ENCODE measurements around the gene WFIKKN1. TPM values are rescaled to one million over a fixed set of nuclear protein-coding genes. Genes with fewer than 3 reads are reported as not detected.

WFIKKN1 gene
- total RNA-seq, 1 experiment from 2014 or later: 0.11 TPM

DNA sequence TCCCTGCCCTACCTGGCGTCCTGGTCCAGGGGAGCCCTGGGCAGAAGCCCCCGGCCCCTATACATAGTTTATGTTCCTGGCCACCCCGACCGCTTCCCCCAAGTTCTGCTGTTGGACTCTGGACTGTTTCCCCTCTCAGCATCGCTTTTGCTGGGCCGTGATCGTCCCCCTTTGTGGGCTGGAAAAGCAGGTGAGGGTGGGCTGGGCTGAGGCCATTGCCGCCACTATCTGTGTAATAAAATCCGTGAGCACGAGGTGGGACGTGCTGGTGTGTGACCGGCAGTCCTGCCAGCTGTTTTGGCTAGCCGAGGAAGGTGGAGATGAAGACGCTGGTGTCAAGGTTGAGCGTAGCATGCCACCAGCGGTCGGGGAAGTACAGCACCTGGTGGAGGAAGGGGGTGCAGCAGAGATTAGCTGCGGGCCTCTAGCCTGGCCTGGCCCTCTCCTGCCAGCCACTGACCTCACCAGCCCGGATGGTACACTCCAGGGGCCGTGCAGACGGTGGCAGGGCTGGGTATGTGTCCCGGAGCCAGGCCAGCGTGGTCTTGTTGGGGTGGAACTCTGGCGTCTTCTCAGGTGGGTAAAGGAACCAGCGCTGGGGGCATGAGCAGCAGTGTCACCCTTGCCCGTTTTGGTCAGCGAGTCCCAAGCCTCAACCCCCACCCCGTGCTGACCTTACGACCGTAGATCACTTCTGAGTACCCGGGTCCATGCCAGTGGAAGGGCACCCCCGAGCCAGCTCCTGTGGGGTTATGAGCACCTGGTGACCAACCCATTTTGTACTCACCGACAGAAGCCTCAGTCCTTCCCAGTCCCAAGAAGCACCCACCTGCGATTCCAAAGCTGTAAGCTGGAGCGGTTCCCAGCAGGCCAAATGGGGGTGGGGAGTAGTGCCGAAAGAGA, 52.0 kb downstream of the WFIKKN1 start:
- DNase-seq: no peak
- peak overlapping the region; percentile 78 for H3K4me3 ChIP-seq (ENCODE audit: low read length)
- H3K9me2 ChIP-seq (replicated peaks; ENCODE audit: low read length): no peaks in the 10 kb centered on the region
- peaks cover 26% of the 10 kb centered on the region for H3K4me1 ChIP-seq (ENCODE audit: insufficient read depth, low read length)
- no peak for ATAC-seq
- H3K36me3 ChIP-seq (ENCODE audit: low read depth, low read length): peaks cover 6% of the 10 kb centered on the region
- no peaks in the 10 kb centered on the region for H3F3A ChIP-seq (ENCODE audit: low read length, unreplicated experiment)
- H3K27me3 ChIP-seq (ENCODE audit: low read length): no peaks in the 10 kb centered on the region
- peak overlapping the region; percentile 68 for H3K9ac ChIP-seq (ENCODE audit: low read length)
- no peak for TF ChIP-seq EZH2phosphoT487 (IDR thresholded peaks at IDR 0.05; ENCODE audit: borderline replicate concordance, low read length)
- TF ChIP-seq, protein P1, sequence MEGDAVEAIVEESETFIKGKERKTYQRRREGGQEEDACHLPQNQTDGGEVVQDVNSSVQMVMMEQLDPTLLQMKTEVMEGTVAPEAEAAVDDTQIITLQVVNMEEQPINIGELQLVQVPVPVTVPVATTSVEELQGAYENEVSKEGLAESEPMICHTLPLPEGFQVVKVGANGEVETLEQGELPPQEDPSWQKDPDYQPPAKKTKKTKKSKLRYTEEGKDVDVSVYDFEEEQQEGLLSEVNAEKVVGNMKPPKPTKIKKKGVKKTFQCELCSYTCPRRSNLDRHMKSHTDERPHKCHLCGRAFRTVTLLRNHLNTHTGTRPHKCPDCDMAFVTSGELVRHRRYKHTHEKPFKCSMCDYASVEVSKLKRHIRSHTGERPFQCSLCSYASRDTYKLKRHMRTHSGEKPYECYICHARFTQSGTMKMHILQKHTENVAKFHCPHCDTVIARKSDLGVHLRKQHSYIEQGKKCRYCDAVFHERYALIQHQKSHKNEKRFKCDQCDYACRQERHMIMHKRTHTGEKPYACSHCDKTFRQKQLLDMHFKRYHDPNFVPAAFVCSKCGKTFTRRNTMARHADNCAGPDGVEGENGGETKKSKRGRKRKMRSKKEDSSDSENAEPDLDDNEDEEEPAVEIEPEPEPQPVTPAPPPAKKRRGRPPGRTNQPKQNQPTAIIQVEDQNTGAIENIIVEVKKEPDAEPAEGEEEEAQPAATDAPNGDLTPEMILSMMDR (conservative IDR thresholded peaks at IDR 0.05; ENCODE audit: low read depth, low read length): no peak
- no peak for TF ChIP-seq EZH2 (IDR thresholded peaks at IDR 0.05; ENCODE audit: low read length, unreplicated experiment)
- H2AFZ ChIP-seq (ENCODE audit: low read length): no peak overlapping the region
- POLR2A ChIA-PET (ENCODE audit: unreplicated experiment): no interaction called here
- BruUV-seq (replicated peaks): TSS peak; percentile 57
- no peaks in the 10 kb centered on the region for H3K9me3 ChIP-seq (ENCODE audit: low read length)
- intact Hi-C loops (cut with micrococcal nuclease): no loop called here
- peaks cover 35% of the 10 kb centered on the region for H3K79me2 ChIP-seq (ENCODE audit: low read length)
- CTCF ChIA-PET: no interaction called here
- peak overlapping the region; percentile 53; the same call in 1 of the 2 replicates for H3K27ac ChIP-seq (ENCODE audit: low read length)
- peaks cover 10% of the 10 kb centered on the region; the same call in 1 of the 2 replicates for H4K20me1 ChIP-seq (ENCODE audit: low read length)
- peak overlapping the region; percentile 90 for H3K4me2 ChIP-seq (ENCODE audit: low read length)

DNA sequence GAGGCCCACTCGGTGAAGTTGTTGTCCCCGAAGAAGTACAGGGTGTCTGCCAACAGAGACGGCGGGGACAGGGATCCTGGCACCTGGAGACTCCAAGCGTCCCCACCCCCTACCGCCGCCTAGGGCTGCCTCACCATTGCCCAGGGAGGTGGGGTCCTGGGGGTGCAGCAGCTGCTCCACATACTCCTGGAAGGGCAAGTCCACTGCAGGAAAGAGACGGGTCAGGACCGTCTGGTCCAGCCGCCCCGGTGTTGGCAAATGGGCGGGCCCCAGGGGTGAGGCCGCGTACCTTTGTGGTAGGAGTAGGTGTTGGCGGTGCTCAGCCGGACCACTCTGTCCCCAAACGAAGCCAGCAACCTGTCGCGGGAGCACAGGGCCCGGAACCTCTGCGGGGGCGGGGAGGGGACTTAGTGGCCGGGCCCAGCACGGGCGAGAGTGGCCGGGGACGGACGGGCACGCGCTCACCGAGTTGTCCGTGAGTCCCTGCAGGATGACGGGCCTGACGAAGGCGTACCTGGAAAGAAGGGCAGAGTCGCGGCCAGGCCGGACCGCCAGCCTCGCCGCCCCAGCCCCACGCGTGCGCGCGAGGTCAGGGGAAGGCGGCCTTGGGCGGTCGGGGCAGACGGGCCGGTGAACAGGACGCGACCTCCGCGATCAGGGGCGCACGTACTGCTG, 52.7 kb downstream of the WFIKKN1 start:
- Histone ChIP-seq H3K36me3 (ENCODE audit: low read depth, low read length) (peaks cover 6% of the 10 kb centered on the region), H3K4me3 (ENCODE audit: low read length) (peak overlapping the region; percentile 78), H3F3A (ENCODE audit: low read length, unreplicated experiment) (no peaks in the 10 kb centered on the region), H3K4me1 (ENCODE audit: insufficient read depth, low read length) (peaks cover 26% of the 10 kb centered on the region), H3K9ac (ENCODE audit: low read length) (peak overlapping the region; percentile 68), H2AFZ (ENCODE audit: low read length) (no peak overlapping the region), H3K4me2 (ENCODE audit: low read length) (peak overlapping the region; percentile 90), H3K9me2 (replicated peaks; ENCODE audit: low read length) (no peaks in the 10 kb centered on the region), H3K27me3 (ENCODE audit: low read length) (no peaks in the 10 kb centered on the region), H3K9me3 (ENCODE audit: low read length) (no peaks in the 10 kb centered on the region), H4K20me1 (ENCODE audit: low read length) (peaks cover 10% of the 10 kb centered on the region; the same call in 1 of the 2 replicates), H3K27ac (ENCODE audit: low read length) (peak overlapping the region; percentile 53), H3K79me2 (ENCODE audit: low read length) (peaks cover 35% of the 10 kb centered on the region)
- CTCF ChIA-PET: no interaction called here
- DNase-seq: no peak
- intact Hi-C loops (cut with micrococcal nuclease): no loop called here
- POLR2A ChIA-PET (ENCODE audit: unreplicated experiment): no interaction called here
- no TSS peak for BruUV-seq (replicated peaks)
- peak; percentile 5 for ATAC-seq
- no peak for TF ChIP-seq EZH2 (IDR thresholded peaks at IDR 0.05; ENCODE audit: low read length, unreplicated experiment)
- TF ChIP-seq, protein P1 (conservative IDR thresholded peaks at IDR 0.05; ENCODE audit: low read depth, low read length): no peak
- no peak for TF ChIP-seq EZH2phosphoT487 (IDR thresholded peaks at IDR 0.05; ENCODE audit: borderline replicate concordance, low read length)

Other genes starting within 250 kb of the WFIKKN1 start
- 40.8 and 56.5 TPM in 2 replicates for gene PGAP6, start 249.0 kb upstream of the WFIKKN1 start, total RNA-seq (2014; rRNA removed)
- 182 and 207 TPM in 2 replicates for gene NME4, start 233.8 kb upstream of the WFIKKN1 start, total RNA-seq (2014; rRNA removed)
- gene DECR2, start 229.1 kb upstream of the WFIKKN1 start, total RNA-seq (2014; rRNA removed): 19.8 and 22.3 TPM in 2 replicates
- 12.7 and 17.9 TPM in 2 replicates for gene RAB11FIP3, start 205.3 kb upstream of the WFIKKN1 start, total RNA-seq (2014; rRNA removed)
- 60.4 and 78.1 TPM in 2 replicates for gene CAPN15, start 103.3 kb upstream of the WFIKKN1 start, total RNA-seq (2014; rRNA removed)
- gene PRR35, start 70.6 kb upstream of the WFIKKN1 start, total RNA-seq (2014; rRNA removed): not detected in 2 replicates
- gene NHLRC4, start 64.0 kb upstream of the WFIKKN1 start, total RNA-seq (2014; rRNA removed): 0.44 TPM in 1 of 2 replicates, not detected in the other
- gene PIGQ, start 61.0 kb upstream of the WFIKKN1 start, total RNA-seq (2014; rRNA removed): 36.0 and 43.8 TPM in 2 replicates
- 19.5 and 27.0 TPM in 2 replicates for gene RAB40C, start 40.9 kb upstream of the WFIKKN1 start, total RNA-seq (2014; rRNA removed)
- 179 and 207 TPM in 2 replicates for gene METTL26, start 5.3 kb downstream of the WFIKKN1 start, total RNA-seq (2014; rRNA removed)
- gene MCRIP2, start 10.8 kb downstream of the WFIKKN1 start, total RNA-seq (2014; rRNA removed): 83.5 and 84.6 TPM in 2 replicates
- 44.4 and 72.4 TPM in 2 replicates for gene WDR90, start 18.4 kb downstream of the WFIKKN1 start, total RNA-seq (2014; rRNA removed)
- gene RHOT2, start 37.1 kb downstream of the WFIKKN1 start, total RNA-seq (2014; rRNA removed): 93.0 and 100 TPM in 2 replicates
- 1.7 and 3.7 TPM in 2 replicates for gene RHBDL1, start 44.7 kb downstream of the WFIKKN1 start, total RNA-seq (2014; rRNA removed)
- gene STUB1, start 49.4 kb downstream of the WFIKKN1 start, total RNA-seq (2014; rRNA removed): 152 and 226 TPM in 2 replicates
- 81.3 and 90.5 TPM in 2 replicates for gene JMJD8, start 53.3 kb downstream of the WFIKKN1 start, total RNA-seq (2014; rRNA removed)
- 9.5 and 12.7 TPM in 2 replicates for gene WDR24, start 59.4 kb downstream of the WFIKKN1 start, total RNA-seq (2014; rRNA removed)
- 4.3 and 7.5 TPM in 2 replicates for gene FBXL16, start 74.8 kb downstream of the WFIKKN1 start, total RNA-seq (2014; rRNA removed)
- 314 and 320 TPM in 2 replicates for gene METRN, start 84.1 kb downstream of the WFIKKN1 start, total RNA-seq (2014; rRNA removed)
- 77.3 and 79.0 TPM in 2 replicates for gene ANTKMT, start 90.2 kb downstream of the WFIKKN1 start, total RNA-seq (2014; rRNA removed)
- 3.3 and 5.8 TPM in 2 replicates for gene CCDC78, start 95.5 kb downstream of the WFIKKN1 start, total RNA-seq (2014; rRNA removed)
- gene HAGHL, start 96.1 kb downstream of the WFIKKN1 start, total RNA-seq (2014; rRNA removed): 16.4 and 19.4 TPM in 2 replicates
- gene CIAO3, start 110.0 kb downstream of the WFIKKN1 start, total RNA-seq (2014; rRNA removed): 46.1 and 62.5 TPM in 2 replicates
- gene MSLN, start 129.7 kb downstream of the WFIKKN1 start, total RNA-seq (2014; rRNA removed): 0.73 and 4.7 TPM in 2 replicates
- 72.6 and 93.7 TPM in 2 replicates for gene RPUSD1, start 157.4 kb downstream of the WFIKKN1 start, total RNA-seq (2014; rRNA removed)
- 79.0 and 107 TPM in 2 replicates for gene CHTF18, start 157.6 kb downstream of the WFIKKN1 start, total RNA-seq (2014; rRNA removed)
- not detected in 2 replicates for gene GNG13, start 169.7 kb downstream of the WFIKKN1 start, total RNA-seq (2014; rRNA removed)